Hematopoietic multipotent progenitor cell treated with erythropoietin and hydrocortisone succinate and interleukin-3 and kit ligand, for 15 days (in vitro differentiated cells): ENCODE results near the gene ETNK2.

Experiments
- DNase-seq: peaks from one replicate; pipeline ENCODE4 v3.0.0-alpha.2; 2015; ENCODE audit warnings: low spot score

ETNK2 gene

DNA sequence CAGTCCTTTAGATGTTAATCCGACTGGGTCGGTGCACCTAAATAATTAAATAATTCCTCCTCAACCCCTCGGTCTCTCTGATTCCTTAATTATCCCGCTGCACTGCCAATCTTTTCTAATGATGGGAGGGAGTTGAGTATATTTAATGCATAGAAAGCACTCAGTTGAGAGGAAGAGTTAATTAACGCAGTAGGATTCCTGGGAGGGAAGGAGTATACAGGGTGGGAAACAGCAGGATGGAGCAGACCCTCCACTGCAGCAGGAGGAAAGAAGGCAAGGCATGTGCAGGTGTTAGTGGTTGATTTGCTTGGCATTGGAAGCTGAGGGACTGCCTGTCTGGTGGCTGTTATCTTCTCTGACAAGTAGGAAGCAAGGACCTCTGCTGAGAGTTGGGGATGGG lies 24.2 kb upstream of the ETNK2 start:
- DNase-seq, result no peak

DNA sequence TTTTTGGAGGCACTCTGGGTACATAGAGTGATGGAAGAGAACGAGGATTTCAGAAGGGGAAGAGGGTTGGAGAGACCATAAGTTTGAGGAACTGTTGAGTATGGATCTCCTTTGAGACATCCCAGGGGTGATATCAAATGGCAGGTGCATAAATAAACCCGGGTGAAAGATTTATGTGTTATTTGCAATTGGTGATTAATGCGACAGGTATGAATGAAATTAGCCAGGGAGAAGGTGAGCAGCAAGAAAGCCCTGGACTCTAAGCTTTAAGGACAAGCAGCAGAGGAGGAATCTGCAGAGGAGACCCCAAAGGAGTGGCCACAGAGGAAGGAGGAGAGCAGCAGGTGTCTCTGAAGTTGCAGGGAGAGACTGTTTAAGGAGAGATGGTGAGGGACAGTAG lies 23.1 kb upstream of the ETNK2 start:
- DNase-seq, result no peak

DNA sequence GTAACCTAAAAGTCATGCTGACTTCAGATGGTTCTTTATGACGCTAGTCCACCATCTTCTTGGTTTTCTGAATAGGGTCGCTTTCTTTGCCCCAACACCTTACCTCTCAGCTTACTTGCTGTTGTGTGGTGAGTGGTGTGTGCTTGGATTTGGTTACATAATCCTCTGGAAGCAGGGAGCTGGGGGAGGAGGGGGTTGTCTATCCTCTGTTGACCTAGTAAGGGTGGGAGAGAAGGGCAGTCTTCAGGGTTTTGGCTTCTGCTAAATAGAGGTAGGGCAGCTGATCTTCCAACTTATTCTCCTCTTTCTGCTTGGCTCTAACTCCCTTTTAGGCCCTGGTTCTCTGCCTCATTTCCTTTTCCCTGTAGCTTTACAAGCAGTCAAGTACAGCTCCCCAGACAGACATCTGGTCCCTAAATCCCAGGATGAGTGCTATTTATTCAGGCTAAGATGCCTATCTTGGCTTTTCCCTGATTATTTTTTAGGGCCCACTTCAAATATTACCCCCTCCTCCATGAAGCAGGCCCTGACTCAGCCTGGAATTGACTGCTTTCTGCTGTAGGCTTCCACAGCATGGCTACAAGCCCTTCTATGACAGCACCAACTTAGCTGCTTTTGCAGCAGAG lies 20.7 kb upstream of the ETNK2 start:
- DNase-seq, result no peak

DNA sequence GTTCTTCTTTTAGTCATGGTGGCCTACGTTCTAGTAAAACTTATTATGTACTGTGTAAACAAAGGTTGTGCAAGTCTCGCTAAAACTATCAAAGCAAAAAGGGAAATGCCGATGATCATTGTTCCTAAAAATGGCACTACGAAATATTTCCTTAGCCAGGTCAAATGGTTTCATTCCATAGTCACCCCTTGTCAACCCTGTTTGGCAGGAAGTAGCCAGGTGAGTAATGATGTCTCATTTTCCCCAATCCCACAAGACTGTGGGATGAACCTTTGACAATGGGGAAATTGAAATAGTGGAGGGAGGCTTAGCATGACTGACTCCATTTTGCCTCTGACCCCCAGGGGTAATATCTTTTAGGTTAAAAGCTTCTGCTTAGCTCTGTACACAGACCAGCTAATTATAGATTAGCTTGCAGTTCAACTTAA lies 19.9 kb upstream of the ETNK2 start:
- no peak for DNase-seq

DNA sequence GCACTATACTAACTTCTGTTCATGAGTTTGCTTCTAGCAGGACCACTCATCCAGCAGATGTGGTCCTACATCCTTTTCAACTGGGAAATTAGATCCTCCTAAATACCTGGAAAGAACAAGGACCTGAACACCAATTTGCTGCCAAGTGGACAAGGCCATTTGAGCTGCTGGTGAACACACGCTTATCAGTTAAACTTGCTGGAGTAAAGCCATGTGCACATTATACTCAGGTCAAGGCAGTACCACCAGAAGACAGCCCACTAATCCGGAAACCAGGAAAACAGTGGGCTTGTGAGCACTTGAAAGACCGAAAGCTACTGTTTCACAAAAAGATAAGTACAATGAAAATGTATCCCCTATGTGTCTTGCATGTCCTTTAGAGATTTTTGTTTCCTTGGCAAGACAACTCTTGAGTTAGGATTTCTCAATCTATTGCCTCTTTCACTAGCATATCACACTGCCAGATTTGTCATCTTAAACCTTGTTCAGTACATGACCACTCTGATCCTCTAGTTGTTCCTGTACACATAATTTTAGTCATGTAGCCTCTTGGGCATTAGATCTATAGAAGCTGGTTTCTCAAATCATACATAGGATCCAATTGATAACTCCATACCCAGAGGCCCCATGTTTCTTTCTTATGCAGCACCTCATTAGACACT lies 18.8 kb upstream of the ETNK2 start:
- no peak for DNase-seq

DNA sequence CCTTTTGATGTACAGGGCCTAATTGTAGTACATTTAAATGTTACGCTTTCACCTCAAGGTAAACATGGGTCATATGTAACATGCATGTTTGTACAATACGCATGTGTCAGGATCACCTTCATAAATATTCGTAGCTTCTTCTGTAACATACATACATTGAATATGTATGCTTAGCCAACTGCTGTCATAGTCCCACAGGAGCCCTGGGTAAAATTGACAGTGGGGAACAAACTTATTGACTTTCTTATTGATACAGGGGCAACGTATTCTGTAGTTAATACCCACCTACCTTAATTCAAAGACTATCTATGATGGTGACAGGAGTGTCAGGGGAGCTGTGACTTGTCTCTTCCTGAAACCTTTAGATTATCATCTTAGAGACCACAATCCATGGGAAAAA lies 18.0 kb upstream of the ETNK2 start:
- no peak for DNase-seq

DNA sequence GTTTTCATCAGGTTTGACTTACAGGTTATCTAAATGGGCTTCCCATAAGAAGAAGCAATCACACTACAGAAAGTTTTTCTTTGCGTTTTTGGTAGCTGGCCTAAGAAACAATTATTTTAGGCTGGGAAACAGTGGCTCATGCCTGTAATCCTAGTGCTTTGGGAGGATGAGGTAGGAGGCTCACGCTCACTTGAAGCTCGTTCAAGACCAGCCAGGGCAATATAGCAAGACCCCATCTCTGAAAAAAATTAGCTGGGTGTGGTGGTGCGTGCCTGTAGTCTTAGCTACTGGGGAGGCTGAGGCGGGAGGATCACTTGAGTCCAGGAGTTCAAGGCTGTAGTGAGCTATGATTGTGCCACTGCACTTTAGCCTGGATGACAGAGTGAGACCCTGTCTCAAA lies 15.9 kb upstream of the ETNK2 start:
- no peak for DNase-seq

DNA sequence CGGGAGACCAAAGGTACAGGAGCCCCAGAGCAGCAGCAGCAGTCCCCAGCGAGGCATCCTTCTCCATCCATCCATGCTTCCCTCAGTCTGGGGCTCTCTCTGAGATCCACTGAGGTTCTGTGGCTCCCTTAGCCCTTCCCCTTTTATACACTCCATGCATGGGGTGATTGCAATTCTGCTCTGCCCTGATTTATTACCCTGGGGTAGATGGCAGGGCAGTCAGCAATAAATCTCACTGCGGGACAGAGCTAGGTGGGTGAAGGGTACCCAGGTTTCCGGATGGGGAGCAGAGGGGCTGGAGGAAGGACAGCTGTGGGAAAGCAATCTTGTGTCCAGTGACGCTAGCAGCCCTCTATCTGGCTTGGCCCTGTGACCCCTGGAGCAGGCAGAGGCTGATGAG lies 14.4 kb upstream of the ETNK2 start, which contains the start of gene REN:
Gene REN, minus strand, starts transcription at position 119 of the 400 bp plus-strand sequence. Its CDS starts 44 bp downstream, at position 75.
- no peak for DNase-seq

DNA sequence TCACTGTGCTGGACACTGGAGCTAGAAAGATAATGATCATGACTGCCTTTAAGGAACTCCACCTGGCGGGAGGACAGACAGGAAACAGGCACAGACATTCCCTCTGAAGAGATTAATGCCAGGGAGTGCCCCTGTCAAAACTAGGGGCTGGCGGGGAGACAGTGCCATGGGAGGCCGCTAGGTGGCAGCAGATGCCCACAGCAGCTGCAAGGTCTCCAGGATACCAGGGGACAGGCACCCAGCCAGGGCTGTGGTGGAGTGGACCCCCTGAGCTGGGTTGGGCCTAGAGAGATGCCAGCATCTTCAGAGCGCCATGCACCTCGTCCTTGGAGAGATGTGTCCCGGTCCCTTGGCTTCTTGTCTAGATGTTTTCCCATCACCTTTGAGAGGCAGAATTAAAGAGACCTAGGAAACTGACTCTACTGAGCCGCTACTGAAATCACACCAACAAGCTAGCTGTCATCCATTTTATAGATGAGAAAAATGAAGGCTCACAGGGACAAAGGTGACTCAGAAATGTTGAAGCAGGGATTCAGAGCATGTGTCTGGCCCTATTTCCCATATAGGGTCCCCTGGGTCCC lies 10.7 kb upstream of the ETNK2 start:
- DNase-seq, result peak; percentile 64

DNA sequence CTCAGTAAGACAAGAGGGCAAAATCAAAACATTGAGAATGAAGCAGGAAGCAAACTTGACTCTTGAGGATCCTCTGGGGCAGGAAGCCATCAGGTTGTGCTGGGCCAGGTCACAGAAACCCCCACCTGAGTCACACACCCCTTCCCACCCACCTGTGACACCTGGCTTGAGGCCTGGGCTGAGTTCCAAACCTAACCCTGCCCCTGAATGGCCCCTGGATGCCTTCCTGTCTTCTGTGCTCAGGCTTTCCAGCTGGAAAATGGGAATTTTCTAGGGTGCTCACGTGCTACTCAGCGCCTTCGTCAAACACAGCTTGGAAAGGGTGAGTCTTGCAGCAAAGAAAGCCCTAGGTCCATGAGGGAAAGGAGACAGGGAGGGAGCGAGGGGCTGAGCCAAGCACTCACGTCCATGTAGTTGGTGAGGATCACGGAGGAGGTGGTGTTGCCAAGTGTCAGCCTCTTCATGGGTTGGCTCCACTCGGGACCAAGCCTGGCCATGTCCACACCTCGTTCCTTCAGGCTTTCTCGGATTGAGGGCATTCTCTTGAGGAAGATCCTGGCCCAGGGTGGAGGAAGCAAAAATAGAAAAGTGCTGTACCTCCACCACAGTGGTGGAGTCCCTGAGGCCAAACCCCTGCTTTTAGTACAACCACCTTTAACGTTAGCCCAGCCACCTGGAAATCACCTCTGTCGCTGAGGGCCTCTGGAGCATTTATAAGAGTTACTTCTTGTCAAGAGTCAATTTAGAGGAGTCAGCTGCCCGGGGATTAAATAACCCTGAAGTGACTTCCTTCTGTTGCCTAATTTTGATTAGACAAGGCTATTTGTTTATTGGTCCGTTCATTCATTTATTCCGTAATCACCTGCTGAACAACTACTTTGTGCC lies 10.0 kb upstream of the ETNK2 start:
- no peak for DNase-seq

DNA sequence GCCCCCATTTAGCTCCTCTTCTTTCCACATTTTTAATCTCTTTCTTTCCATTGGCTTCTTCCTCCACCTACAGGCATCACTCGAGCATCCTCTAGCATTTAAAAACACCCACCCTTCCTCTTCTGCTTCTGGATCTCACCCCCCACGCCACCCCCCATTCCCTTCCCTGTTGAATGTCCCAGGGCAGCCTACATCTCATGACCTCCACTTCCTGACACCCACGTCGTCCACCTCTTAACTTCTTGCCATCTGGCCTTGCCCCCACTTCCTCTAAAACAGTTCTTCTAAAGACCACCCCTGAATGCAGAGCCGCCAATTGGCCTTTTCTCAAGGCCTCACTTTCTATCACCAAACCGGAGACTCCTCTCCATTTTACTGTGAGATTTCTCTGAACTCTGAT lies 6.1 kb upstream of the ETNK2 start:
- no peak for DNase-seq

DNA sequence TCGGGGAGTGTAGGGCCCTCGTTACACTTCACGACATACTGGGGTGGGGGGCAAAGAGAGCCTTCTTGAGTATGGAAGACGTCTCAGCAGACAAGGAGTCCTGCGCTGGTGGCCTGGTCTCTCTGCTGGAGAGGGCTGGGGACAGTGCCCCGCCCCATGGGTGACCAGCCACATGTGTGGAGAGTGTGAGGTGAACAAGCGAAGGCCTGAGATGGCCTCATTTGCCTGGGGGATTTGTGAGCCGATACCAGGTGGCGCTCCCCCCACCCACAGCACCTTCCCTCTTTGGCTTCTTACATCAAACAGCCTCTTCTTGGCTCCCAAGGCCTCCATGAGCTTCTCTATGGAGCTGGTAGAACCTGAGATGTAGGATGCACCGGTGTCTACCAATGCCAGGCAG lies 4.0 kb upstream of the ETNK2 start:
- no peak for DNase-seq

DNA sequence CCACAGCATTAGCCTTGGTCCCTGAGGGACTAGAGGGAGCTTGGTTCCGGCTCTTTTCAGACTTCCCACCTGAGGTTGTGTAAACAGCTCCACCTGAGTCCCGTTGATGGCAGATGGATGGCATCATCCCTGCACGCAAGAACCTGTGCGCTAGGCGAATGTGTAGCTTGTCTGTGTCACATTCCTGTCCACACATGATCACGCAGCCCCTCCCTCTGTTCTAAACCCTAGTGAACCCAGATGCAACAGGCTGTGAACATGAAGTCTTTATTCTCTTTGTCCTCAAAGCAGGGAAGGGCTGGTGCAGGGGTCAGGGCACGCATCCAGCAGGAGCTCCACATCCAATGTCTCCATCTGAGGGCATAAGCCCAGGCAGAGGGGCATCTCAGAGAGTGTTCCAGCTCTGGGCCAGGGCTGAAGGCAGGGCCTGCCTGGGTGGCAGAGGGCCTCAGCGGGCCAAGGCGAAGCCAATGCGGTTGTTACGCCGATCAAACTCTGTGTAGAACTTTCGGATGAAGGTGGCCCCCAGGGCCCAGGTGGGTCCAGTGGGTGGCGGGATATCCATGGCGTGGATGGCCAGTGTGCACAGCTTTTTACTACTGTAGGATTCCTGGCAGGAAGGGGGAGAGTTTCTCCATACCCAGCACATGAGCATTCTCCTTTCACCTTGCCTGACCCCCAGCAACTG lies 2.9 kb upstream of the ETNK2 start:
- DNase-seq, result no peak

DNA sequence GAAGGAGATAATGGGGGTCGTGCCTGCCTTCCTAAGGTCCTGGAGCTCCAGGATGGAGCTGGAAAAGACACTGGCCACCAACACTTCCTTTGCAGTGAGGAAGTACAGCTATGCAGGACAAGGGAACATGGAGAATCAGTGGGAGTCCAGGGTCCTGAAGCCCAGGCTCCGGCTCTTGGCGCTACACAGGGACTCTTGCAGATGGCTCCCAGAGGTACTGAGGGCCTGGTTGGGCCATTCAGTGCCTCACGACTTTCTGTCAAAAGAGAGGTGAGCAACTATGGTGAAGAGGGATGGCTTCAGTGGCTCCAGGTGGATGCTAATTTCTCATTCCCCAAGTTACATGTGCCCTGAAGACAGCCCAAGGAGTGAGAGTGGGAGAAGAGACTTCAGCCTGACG lies 1.8 kb upstream of the ETNK2 start:
- DNase-seq, result no peak

DNA sequence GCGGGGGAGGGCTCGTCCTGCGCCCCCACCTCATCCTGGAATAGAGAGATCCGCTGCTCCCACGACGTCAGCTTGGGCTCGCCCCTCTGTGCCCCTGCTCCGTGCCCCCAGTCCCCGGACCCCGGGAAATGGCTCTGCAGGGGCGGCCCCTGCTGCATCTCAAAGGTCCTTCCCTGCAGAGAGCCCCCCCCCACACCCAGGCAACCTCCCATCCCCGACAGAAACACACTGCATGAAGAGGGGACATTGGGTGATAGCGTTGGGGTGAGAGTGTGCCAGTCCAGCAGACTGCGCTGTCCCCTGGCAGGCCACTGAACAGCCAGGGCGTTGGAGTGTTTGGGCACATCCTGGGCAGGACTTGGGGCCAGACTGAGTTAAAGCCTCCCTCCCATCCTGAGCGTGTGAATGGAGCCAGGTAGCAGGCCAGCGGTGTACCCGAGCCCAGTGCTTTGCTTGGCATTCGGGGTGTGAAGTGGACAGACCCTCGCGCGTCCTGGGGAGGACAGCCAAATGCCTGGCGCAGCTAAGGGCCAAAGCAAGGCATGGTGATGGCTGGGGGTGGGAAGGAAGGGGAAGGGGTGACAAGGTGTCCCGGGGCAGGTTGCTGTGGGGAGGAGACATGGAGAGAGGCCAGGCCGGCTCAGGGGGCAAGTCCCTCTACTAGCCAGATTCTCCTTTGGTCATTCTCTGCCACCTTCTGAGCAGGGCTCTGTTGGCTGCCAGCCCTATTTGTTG lies 633 bp upstream of the ETNK2 start:
- DNase-seq, result no peak

DNA sequence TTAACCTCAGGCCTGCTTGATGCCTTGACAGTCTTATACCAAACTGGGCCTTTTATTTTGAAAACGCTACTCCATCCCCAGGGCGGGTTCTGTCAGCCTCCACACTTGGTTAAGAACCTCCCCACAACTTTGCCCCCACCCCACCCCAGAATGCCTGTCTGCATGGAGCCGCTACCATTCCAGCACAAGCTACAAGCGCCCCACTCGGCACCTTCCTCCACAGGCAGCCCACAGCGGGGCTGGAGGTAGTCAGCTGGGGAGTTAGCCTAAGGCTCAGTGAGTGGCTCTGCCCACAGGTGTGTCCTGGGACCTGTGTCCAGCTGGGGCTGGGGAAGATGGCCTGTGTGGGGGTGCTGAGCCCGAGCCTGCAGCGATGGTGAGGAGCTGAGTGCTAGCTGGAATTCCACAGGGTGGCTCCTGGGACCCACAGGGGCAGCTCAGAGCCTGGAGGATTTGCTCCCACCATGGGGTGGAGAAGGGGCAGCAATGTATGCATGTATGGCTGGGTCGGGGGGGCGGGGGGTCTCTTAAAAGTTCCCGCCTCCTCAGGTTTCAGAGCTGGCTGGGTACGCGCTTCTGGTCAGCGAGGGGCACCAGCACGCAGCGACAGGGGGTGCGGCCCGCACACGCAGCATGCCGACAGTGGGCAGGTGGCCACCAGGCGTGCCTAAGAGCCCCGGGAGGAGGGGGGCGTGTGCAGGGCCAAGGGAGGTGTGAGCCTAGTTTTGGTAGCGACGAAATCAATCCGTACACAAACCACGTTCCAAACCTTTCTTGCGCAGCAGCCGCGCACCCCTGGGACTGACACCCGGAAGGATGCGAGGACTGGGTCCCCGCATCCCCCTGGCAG lies 917 bp downstream of the ETNK2 start:
- no peak for DNase-seq

DNA sequence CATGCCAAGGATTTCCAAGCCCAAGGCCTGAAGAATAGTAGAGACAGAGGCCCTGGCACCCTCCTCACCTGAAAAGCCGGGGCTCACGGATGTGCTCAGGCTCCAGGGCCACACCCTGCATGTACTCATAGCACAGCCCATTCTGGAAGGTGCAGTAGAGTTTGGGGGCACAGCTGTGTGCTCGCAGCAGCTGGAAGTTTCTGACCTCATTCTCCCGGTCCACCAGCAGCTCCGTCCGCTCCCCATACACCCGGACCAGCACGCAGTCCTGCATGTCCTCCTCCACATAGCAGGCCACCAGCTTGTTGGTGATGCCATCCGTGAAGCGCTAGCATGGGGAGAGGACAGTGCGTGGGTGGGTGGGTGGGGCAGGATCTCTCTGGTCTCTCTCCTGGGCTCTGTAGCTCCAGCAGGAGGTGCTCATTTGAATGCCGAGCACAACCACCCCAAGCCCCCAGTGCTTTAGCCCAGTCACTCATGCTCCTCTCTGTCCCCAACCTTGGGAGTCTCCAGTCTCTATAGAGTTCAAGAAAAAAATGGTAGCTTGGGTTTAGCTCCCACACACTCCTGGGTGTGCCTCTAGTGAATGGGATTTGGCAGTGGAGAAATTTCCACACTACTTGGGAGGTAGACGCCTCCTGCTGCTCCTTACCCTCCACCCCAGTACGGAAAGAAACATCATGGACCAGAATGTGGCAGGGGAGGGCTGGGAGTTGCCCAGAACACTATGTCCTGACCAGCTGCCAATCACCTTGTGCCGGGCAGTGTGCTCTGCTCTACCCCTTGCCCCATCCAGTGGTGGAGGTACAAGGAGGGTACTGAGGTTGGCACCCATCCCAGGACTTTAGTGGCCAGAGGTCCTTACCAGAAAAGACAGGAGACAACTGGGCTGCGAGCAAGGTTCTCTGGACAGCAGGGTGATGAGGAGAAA lies 1.9 kb downstream of the ETNK2 start:
- DNase-seq, result no peak

DNA sequence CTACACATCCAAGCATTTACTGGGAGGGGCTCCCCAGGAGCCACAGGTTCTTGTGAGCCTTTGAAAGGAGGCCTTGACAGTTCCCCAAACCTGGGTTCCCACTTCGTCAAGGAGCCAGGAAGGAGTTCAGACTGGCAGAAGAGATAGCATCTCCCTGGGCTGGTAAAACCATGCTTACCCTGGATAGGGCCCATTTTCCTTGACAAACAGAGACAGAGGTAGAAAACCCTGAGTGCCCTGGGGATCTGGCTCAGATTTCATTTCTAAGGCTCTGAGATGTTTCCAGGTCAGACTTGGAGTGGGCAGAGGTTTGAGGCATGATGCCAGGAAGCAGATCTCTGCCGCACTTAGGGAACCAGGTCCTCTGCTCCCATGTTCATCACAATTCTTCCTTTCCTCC lies 2.7 kb downstream of the ETNK2 start:
- no peak for DNase-seq
